Cardiac muscle cell (in vitro differentiated cells and primary cell): ENCODE results near the gene AIG1. TPM values are rescaled to one million over a fixed set of nuclear protein-coding genes. Genes with fewer than 3 reads are reported as not detected.
"Not testable (repeated sequence)": the region's sequence is repeated elsewhere in the genome, so short reads cannot be mapped to it uniquely, and the experiment has no call there.

Source experiments
- DNase-seq, 2 donors: peaks; one replicate each; pipeline versions ENCODE4 v3.0.0 to v3.0.0-alpha.2; 2010 to 2017; ENCODE audit warnings: low read depth in 1 of 2, low spot score in 1 of 2
- H3K27ac ChIP-seq: fragments of 200-600 bp; sonication (generic); 2 replicates; pipeline ENCODE4 v1.5.1; 2016
- H3K27me3 ChIP-seq: fragments of 200-600 bp; sonication (generic); 2 replicates; pipeline ENCODE4 v1.6.0; 2016; ENCODE audit warnings: control low read depth
- H3K36me3 ChIP-seq: fragments of 200-600 bp; sonication (generic); 2 replicates; pipeline ENCODE4 v1.5.1; 2016; ENCODE audit warnings: control low read depth
- H3K4me1 ChIP-seq: fragments of 200-600 bp; sonication (generic); 2 replicates; pipeline ENCODE4 v1.8.1; 2017; ENCODE audit warnings: low read depth, mild to moderate bottlenecking, mixed run types
- H3K4me3 ChIP-seq: fragments of 200-600 bp; sonication (generic); 2 replicates; pipeline ENCODE4 v1.5.1; 2016; ENCODE audit warnings: mild to moderate bottlenecking
- H3K9me3 ChIP-seq: fragments of 200-600 bp; sonication (generic); 2 replicates; pipeline ENCODE4 v1.5.1; 2017; ENCODE audit warnings: low read depth, mild to moderate bottlenecking, control low read depth
- polyA plus RNA-seq: library from polyadenylated mRNA; unstranded; fragments of >200 nt; fragmentation: Nextera tagmentation; extraction: Ambion mirVana; gene quantifications from 2 replicates; pipeline ENCODE4 v1.2.1, GENCODE V29; 2016
- total RNA-seq: library from RNA; depleted of rRNA; stranded (reverse); fragments of >200 nt; gene quantifications from 2 replicates; pipeline ENCODE4 v1.2.3, GENCODE V29; 2016
- TF ChIP-seq, protein P1 (sequence below): IDR thresholded peaks from 2 replicates; pipeline ENCODE4 v1.5.1; 2012; ENCODE audit warnings: low read depth, mild to moderate bottlenecking, low read length

AIG1 gene
- total and polyA plus RNA-seq, 2 experiments from 2014 or later = 35.9 to 55.4 TPM

DNA sequence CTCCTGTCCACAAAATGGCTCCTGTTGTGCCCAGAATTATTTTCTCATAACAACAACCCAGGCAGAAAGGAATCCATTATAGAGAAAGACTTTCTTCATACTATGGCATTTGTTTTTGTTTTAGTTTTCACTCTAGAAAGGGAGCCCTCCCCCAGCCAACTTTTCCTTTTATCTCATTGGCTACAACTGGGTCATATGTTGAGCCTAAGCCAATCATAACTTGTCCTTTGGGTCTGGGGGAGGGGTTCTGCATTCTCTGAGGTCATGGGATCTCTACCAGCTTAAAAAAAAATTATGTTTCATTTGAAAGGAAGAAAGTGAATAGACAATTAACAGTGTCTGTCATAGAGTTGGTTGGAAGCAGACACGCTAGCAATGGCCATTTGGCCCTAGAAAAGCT is 177.6 kb downstream of the AIG1 start:
- Histone ChIP-seq H3K4me3 (no peak overlapping the region), H3K27me3 (no peaks in the 10 kb centered on the region), H3K36me3 (no peaks in the 10 kb centered on the region), H3K9me3 (no peaks in the 10 kb centered on the region), H3K27ac (no peak overlapping the region), H3K4me1 (no peaks in the 10 kb centered on the region)
- no peak for DNase-seq
- TF ChIP-seq, protein P1, sequence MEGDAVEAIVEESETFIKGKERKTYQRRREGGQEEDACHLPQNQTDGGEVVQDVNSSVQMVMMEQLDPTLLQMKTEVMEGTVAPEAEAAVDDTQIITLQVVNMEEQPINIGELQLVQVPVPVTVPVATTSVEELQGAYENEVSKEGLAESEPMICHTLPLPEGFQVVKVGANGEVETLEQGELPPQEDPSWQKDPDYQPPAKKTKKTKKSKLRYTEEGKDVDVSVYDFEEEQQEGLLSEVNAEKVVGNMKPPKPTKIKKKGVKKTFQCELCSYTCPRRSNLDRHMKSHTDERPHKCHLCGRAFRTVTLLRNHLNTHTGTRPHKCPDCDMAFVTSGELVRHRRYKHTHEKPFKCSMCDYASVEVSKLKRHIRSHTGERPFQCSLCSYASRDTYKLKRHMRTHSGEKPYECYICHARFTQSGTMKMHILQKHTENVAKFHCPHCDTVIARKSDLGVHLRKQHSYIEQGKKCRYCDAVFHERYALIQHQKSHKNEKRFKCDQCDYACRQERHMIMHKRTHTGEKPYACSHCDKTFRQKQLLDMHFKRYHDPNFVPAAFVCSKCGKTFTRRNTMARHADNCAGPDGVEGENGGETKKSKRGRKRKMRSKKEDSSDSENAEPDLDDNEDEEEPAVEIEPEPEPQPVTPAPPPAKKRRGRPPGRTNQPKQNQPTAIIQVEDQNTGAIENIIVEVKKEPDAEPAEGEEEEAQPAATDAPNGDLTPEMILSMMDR = no peak

DNA sequence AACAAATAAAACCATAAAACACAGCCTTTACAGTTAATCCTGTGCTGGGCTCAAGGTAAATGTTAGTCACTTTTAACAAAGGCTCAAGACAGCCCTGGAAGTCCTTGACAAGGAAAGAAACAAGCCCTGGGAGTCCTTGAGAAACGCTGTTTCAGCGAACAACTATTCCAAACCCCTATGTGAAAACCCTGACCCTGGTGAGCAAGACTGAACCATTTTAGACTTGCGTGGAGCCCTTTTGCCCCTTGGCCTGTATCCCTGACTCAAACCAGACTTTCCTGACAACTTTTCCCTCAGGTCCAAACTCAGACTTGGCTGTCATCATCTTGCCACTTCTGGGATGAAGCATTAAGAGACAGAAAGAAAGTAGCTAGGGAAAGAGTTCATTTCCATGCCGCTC is 180.4 kb downstream of the AIG1 start:
- no peak for DNase-seq
- H3K4me1 ChIP-seq = no peaks in the 10 kb centered on the region
- TF ChIP-seq, protein P1 = no peak
- no peak overlapping the region for H3K27ac ChIP-seq
- H3K4me3 ChIP-seq = no peak overlapping the region
- H3K36me3 ChIP-seq = no peaks in the 10 kb centered on the region
- no peaks in the 10 kb centered on the region for H3K27me3 ChIP-seq
- H3K9me3 ChIP-seq = no peaks in the 10 kb centered on the region

DNA sequence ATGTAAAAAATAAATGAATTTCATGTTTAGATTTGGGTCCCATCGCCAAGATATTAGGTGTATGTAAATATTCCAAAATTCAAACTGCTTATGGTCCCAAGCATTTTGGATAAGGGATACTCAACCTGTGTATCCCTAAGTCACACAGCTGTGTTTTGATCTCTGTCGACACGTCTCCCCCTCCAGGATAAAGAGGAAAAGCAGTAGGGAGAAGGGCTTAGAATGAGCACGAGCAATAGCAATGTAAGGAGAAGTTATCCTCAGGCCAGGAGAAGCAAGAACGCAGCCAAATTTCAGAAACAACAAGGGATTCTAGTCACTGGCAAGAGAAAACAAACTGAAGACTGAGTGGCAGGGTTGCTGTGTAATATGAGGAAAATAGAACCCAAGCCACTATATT is 181.2 kb downstream of the AIG1 start:
- Histone ChIP-seq H3K9me3 (no peaks in the 10 kb centered on the region), H3K4me1 (no peaks in the 10 kb centered on the region), H3K27ac (no peak overlapping the region), H3K4me3 (no peak overlapping the region), H3K36me3 (no peaks in the 10 kb centered on the region), H3K27me3 (no peaks in the 10 kb centered on the region)
- TF ChIP-seq, protein P1 = no peak
- no peak for DNase-seq

DNA sequence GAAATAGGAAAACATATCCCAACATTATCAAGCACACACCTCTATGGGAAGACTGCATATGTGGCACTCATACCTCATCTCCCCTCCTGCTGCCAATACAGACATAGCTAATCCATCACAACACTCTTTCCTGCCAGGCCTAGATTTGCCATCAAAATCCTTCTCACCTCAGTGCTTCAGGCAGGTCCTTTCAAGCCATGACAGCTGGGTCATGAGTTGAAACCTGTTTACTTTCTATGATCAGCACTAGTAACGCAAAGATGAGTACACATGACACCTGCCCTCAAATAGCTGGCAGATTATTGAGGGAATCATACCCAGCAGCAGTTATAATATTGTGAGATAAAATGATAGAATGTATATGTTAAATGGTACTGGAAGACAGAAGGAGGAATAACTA is 183.1 kb downstream of the AIG1 start:
- DNase-seq = no peak
- Histone ChIP-seq H3K4me1 (no peaks in the 10 kb centered on the region), H3K27ac (no peak overlapping the region), H3K27me3 (no peaks in the 10 kb centered on the region), H3K36me3 (no peaks in the 10 kb centered on the region), H3K9me3 (no peaks in the 10 kb centered on the region), H3K4me3 (no peak overlapping the region)
- TF ChIP-seq, protein P1 = no peak

DNA sequence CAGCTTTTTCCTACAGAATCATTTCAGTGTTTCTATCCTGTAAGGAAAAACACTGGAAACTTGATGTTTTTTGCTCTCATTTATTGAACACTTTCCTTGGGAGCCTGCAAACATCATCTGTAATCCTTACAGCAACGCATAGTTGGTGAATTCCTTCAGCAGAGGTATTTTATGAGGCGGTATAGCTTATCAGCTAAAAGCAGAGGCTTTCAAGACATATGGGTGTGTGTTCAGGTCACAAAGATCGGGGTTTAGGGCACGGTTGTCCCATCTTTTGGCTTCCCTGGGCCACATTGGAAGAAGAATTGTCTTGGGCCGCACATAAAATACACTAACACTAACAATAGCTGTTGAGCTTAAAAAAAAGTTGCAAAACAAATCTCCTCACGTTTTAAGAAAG is 185.0 kb downstream of the AIG1 start:
- TF ChIP-seq, protein P1 = no peak
- Histone ChIP-seq H3K27me3 (no peaks in the 10 kb centered on the region), H3K27ac (no peak overlapping the region), H3K9me3 (no peaks in the 10 kb centered on the region), H3K4me3 (no peak overlapping the region), H3K4me1 (no peaks in the 10 kb centered on the region), H3K36me3 (no peaks in the 10 kb centered on the region)
- no peak for DNase-seq

DNA sequence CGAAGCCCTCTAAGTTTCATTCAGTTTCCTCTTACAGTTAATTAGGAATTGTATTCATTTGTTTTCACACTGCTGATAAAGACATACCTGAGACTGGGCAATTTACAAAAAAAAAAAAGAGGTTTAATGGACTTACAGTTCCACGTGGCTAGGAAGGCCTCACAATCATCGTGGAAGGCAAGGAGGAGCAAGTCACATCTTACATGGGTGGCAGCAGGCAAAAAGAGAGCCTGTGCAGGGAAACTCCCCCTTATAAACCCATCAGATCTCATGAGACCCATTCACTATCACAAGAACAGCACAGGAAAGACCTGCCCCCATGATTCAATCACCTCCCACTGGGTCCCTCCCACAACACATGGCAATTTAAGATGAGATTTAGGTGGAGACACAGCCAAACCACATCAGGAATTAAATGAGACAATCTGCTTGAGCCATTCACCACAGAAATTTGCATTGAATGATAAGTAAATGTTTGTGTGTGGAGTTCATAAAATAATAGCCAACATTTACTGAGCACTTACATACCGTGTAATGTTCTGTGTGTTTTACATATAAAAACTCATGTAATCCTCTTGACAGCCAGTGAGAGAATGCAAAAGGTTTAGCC is 185.6 kb downstream of the AIG1 start:
- H3K4me3 ChIP-seq, H3K36me3 ChIP-seq, H3K27me3 ChIP-seq, H3K27ac ChIP-seq, H3K4me1 ChIP-seq, H3K9me3 ChIP-seq: not testable (repeated sequence)
- peak in 1 of 2 donors; percentile 33 for DNase-seq
